AG04449 (cell line): Measurements from ENCODE around the gene MTHFD1L.
"Not testable (repeated sequence)": the region's sequence is repeated elsewhere in the genome, so short reads cannot be mapped to it uniquely, and the experiment has no call there.

ENCODE experiments used
- CTCF ChIA-PET: fragments of 350-600 bp; formaldehyde crosslinking; extraction: SDS; loops from one replicate; lab custom pipeline; 2021; ENCODE audit warnings: antibody characterized with exemption; lab: Yijun Ruan, JAX
- POLR2A ChIA-PET: fragments of 400-600, 350-600 bp; formaldehyde crosslinking; extraction: SDS; loops from one replicate; lab custom pipeline; 2020; ENCODE audit warnings: antibody characterized with exemption, inconsistent platforms; lab: Yijun Ruan, JAX
- DNase-seq: peaks from one replicate; pipeline ENCODE4 v3.0.0-alpha.2; 2010; ENCODE audit warnings: low read depth, low spot score
- H3K4me3 ChIP-seq: 2 replicates; pipeline ENCODE4 v1.5.1; 2011; ENCODE audit warnings: low read depth, mild to moderate bottlenecking, control low read depth, low read length
- CTCF ChIP-seq: IDR thresholded peaks from one replicate; pipeline ENCODE4 v1.5.1; 2011; ENCODE audit warnings: mild to moderate bottlenecking, moderate library complexity, low read length, control low read depth, inconsistent platforms; ENCODE audit not compliant: insufficient read depth; ENCODE audit errors: missing control alignments

Gene MTHFD1L

GRCh38 chr6:150865406-150866146 lies at the start of gene MTHFD1L:
Gene MTHFD1L, plus strand, starts transcription at chr6:150865702. Its CDS starts 121 bp downstream, at chr6:150865823.
- peak; percentile 72 for TF ChIP-seq CTCF
- POLR2A ChIA-PET: interaction anchor here (0.7 to 2.4 kb wide), 5 partner anchors 9 to 50 kb away, joined by 3 to 11 read pairs (median 4); no protein-coding TSS in a partner anchor
- DNase-seq: peak; percentile 60
- peak within 1 kb of the TSS; percentile 78 for H3K4me3 ChIP-seq
- CTCF ChIA-PET: interaction anchor here (0.8 to 4.0 kb wide), 18 partner anchors 10 to 470 kb away, joined by 3 to 55 read pairs (median 5); no protein-coding TSS in a partner anchor

- not testable (repeated sequence) for H3K4me3 ChIP-seq, DNase-seq
- ChIA-PET POLR2A (interaction anchor here (0.7 kb wide), 1 partner anchor 265 kb away, joined by 5 read pairs; no protein-coding TSS in a partner anchor), CTCF (interaction anchor here (0.9 to 9.2 kb wide), 33 partner anchors 10 to 976 kb away, joined by 3 to 198 read pairs (median 12); partner anchors contain the start of gene MTHFD1L)
These were observed 48.9 kb upstream of the MTHFD1L start for GRCh38 chr6:150816554-150816953.

GRCh38 chr6:150822932-150823331 lies 42.6 kb upstream of the MTHFD1L start:
- CTCF ChIA-PET: interaction anchor here (1.3 to 2.4 kb wide), 3 partner anchors 43 to 512 kb away, joined by 5 to 7 read pairs (median 7); partner anchors contain the start of gene MTHFD1L
- H3K4me3 ChIP-seq: no peak overlapping the region
- DNase-seq: no peak
- no peak for TF ChIP-seq CTCF
- POLR2A ChIA-PET: no interaction called here

GRCh38 chr6:150826788-150827187 lies 38.7 kb upstream of the MTHFD1L start:
- no peak for TF ChIP-seq CTCF
- H3K4me3 ChIP-seq: no peak overlapping the region
- ChIA-PET POLR2A (interaction anchor here (0.7 kb wide), 1 partner anchor 121 kb away, joined by 3 read pairs; no protein-coding TSS in a partner anchor), CTCF (interaction anchor here (1.0 to 3.4 kb wide), 2 partner anchors 10 to 508 kb away, joined by 3 to 45 read pairs; no protein-coding TSS in a partner anchor)
- no peak for DNase-seq

GRCh38 chr6:150828107-150828506 lies 37.4 kb upstream of the MTHFD1L start:
- DNase-seq, H3K4me3 ChIP-seq, POLR2A ChIA-PET: not testable (repeated sequence)
- CTCF ChIA-PET: interaction anchor here (3.4 kb wide), 1 partner anchor 11 kb away, joined by 45 read pairs; no protein-coding TSS in a partner anchor

GRCh38 chr6:150830439-150831165 lies 34.9 kb upstream of the MTHFD1L start:
- ChIA-PET POLR2A (no interaction called here), CTCF (interaction anchor here (0.9 to 2.9 kb wide), 7 partner anchors 10 to 504 kb away, joined by 3 to 25 read pairs (median 7); no protein-coding TSS in a partner anchor)
- peak; percentile 37 for DNase-seq
- TF ChIP-seq CTCF: no peak
- H3K4me3 ChIP-seq: no peak overlapping the region
